GM19240 (cell line): ENCODE data around the gene SEZ6.
A peak's percentile ranks its signal among the peaks of the same experiment; 100 is the strongest.

Experiments
- DNase-seq: peaks from one replicate; pipeline ENCODE4 v3.0.0; 2011; ENCODE audit warnings: low spot score; ENCODE audit not compliant: insufficient read length

The SEZ6 gene

GRCh38 chr17:29003289-29003688 is 2.5 kb downstream of the SEZ6 start:
- no peak for DNase-seq

- DNase-seq, result no peak
Measured at GRCh38 chr17:29002811-29003210, 3.0 kb downstream of the SEZ6 start.

DNA sequence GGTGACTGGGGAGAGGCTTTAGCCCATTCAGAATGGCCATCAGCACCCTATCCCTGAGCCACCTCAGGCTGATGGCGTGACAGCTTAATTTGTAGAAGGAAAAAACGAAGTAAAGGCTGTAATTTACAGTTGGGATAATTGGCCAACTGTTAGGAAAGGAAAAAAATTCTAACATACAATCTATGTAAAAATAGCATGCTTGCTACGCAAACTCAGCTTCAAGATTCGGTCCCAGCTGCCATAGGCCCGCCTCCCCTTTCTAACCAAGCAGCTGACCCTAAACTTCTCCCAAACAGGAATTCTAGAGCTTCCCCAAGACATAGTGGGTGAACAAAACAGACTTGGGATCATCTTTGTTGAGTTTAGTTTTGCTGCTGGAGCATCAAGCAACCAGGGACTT is 4.9 kb downstream of the SEZ6 start:
- DNase-seq, result no peak

DNA sequence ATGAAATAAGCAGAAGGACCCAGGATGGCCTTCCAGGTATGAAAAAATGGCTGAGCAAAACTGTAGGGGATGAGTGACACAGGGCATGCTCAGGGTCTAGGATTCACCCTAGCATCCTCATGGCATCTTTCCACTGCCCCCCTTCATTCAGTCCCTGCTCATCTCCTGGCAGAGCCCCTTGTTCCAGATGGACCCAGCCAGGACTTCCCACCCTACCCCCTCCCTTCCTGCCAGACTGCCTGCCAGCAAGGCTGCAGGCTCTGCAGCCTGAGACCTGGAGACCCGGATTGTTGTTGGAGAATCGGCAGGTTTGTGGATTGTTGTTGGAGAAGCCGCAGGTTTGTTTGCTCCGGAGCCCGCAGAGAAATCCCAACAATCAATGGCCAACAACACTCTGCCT is 6.6 kb downstream of the SEZ6 start:
- no peak for DNase-seq

DNA sequence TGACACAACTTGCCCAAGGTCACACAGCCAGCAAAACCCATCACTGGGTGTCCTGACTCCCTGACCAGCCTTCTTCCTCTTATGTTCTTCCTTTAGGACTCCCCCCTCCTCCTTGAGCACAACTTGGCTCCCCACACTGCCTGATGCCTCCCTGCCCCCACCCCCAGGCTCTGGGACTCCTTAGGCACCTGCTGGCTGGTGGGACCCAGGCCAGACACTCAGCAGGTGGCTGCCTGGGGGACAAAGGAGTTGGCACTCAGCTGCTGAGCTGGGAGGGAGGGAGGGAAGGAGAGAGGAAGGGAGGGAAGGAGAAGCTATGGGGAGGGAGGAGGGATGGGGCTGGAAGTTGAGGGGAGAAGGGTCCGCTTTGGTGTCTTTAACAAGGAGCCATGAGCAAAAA is 8.0 kb downstream of the SEZ6 start:
- no peak for DNase-seq

DNA sequence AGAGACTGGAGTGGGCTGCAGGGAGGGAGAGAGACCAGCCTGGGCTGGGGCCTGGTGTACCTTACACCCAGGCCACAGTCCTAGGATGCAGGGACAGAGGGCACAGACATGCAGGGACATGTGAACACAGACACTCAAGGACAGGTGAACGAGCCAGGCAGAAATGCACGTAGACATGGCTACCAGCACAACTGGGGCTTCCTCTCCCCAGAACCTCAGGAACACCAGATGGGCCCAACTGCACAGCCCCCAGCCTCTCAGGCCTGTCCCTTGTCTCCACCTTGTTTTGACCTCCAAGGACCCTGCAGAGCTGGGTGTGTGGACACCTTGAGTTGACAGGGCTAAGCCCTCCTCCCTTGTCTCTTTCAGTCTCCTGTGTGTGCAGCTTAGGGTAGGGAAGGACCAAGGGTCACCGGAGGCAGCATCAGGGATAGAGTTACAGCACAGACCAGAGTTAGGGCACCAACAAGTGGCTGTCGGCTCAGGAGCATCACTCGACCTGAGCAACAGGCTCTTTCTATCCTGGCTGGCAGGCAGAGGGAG is 9.2 kb downstream of the SEZ6 start:
- no peak for DNase-seq

DNA sequence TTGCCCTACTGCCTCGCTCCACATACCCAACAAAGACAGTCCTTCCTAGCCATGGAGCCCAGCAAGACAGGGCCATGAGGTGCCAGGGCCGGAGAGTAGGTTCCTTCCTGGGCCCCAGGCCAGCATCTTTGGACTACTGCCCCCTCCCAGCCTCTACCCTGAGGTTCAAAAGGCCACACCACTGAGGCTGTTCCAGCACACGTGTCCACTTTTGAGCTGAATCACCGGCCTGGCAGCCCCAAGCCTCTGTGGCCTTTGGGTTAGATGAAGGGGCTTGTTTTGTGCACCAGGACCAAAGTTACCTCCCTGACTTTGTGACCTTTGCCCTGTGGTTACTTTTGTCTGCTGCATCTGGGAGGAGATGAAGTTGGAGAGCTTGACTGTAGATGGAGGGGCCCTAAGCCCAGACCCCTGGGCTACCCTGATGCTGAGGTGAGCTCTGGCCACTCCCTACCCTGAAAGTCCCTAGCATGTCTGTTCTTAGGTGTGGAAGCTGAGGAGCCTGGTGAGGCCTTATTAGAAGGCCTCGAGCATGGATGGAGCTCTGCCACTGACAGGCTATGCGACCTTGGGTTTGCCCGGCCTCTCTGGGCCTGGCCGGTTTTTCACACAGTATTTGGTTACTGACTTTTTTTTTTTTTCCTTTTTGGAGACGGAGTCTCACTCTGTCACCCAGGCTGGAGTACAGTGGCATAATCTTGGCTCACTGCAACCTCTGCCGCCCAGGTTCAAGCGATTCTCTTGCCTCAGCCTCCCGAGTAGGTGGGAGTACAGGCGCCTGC is 12.0 kb downstream of the SEZ6 start:
- no peak for DNase-seq

GRCh38 chr17:28992625-28993600 is 12.9 kb downstream of the SEZ6 start:
- no peak for DNase-seq

GRCh38 chr17:28992185-28992584 is 13.6 kb downstream of the SEZ6 start:
- no peak for DNase-seq

GRCh38 chr17:28991779-28992178 is 14.1 kb downstream of the SEZ6 start:
- no peak for DNase-seq

GRCh38 chr17:28989028-28989427 is 16.8 kb downstream of the SEZ6 start:
- DNase-seq, result no peak

- DNase-seq, result no peak
Measured at GRCh38 chr17:28988475-28988874, 17.4 kb downstream of the SEZ6 start.

GRCh38 chr17:28986714-28987655 is 18.8 kb downstream of the SEZ6 start:
- no peak for DNase-seq

DNA sequence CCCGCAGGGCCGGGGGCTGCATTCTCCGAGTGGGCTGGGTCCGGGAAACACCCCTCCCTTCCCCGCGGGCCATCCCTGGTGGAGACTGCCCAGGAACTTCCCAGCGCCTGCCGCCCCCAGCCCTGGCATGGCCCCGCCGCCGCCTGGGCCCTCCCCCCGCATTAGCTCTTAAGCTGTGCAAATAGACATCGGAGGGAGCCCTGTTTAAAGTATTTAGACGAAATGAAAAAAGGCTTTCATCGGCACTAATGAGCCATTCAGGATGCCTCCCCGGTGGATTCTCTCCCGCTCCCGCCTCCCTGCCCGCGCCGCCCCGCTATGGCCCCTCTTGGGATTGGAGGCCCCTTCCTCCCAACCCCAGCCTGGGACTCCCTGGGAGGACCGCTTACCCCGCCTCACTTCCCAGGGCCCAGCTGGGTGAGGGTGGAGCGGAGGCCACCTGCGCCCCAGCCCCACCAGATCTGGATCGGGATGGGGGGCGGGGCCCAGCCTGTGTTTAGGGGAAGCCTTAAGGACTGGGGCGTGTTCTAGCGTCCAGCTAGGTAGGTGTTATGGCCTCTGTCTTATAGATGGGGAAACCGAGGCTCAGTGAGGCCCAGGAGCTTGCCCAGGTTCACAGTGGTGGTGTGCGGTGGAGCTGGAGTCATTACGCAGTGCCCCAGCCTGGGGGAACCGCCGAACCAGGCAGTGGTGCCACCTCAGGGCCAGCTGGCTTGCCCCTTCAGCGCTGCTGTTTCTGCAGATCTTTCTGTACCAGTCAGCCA is 19.7 kb downstream of the SEZ6 start:
- DNase-seq, result no peak

DNA sequence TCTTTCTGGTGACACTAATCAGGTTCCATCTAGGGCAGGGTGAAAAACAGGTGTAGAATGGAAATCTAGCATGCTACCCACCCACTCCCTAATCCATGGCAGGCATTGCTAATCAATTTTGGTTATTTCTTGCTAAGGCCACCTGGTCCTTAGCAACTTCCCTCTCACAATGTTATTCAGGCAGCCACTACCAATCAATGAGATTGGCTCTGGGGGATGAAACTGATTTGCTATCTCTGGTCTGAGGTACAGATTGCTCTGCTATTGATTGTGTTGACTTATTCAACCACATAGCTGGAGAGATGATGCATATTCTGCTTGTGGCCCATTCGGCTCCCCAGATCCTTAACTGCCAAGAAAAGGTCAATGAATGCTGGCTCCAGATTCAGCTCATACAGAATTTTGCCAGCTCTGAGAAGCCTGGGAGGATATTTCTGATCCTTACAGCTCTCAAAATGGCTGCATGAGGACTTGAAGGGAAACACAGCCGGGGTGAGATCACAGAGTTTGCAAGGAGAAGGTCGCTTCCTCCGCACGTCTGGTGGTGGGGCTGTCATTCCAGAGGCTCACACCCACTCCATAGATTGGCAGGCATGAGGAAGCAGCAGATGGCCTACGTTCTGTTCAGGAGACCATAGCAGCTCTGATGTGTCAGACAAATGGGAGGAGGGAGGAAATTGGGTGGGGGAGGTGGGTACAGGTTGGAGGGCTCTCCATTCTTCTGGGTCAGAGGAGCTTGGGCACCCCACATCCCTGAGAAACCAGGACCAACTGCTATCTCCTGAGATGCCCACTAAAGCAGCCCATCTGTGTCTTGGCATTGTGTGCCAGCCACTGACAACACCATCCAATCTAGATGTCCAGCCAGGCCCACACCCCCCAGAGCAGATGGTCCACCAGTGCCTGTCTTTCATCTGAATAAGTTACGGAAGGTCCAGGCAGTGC is 22.3 kb downstream of the SEZ6 start:
- no peak for DNase-seq

DNA sequence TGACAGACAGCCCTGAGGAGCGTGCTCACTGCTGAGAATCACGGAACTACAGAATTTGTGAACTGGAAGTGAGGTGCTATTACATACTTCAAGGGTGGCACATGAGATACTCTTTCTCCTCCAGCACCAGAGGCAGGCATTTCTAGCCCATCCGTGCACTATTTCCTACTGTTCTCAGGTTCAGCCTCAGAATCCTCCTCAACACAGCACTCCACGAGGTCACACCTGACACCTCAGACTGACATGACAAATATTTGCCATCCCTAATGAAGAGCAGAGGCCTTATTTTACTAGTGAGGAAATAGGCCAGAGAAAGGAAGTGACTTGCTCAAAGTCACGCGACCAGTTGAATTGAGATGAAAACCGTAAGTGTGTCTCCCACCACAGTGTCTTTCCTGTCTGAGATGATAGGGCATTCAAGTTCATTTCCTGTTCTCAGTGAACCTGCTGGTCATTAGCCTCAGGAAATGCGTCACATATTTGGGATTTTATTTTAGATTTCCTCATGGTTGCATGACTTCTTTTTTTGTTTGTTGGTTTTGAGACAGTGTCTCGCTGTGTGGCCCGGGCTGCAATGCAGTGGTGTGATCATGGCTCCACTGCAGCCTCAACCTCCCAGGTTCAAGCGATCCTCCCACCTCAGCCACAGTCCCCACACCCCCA is 23.6 kb downstream of the SEZ6 start:
- DNase-seq, result peak; percentile 66

DNA sequence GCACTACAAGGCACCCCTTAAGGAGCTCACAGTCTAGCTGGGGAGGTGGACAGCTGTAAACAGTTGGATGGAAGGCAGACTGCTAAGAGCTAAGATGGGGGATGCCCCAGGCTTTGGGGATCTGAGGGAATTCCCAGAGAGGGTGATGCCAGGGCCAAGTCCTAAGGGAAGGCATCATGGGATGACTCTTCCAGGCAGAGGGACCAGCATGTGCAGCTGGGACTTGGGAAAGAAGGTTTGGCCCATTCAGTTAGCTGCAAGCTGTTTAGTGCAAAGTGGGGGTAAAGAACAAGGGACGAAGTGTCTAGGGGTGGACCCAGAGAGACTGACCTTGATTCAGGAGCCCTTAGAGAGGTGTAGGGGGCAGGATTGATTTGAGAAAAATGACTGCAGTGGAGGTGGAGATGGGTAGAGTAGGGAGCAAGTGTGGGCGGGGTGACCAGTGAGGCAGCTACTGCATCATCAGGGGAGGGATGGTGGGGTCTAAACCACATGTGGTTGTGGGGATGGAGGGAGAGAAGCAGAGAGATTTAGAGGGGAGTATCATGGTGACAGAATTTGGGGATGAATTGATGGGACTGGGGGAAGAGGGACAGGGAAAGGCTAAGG is 27.4 kb downstream of the SEZ6 start:
- DNase-seq, result no peak

- DNase-seq, result no peak
Measured at GRCh38 chr17:28977659-28978355, 28.0 kb downstream of the SEZ6 start.
